HFF-Myc (cell line): ENCODE measurements around the gene GRID1.

Experiments used
- DNase-seq: peaks from one replicate; pipeline ENCODE4 v3.0.0-alpha.2; 2011; ENCODE audit warnings: low read depth; ENCODE audit errors: extremely low read depth
- H3K4me3 ChIP-seq: replicated peaks from 2 replicates; pipeline ENCODE4 v1.5.1; 2011; ENCODE audit warnings: low read depth, mild to moderate bottlenecking, control low read depth, low read length
- TF ChIP-seq, protein P1 (sequence below): IDR thresholded peaks from 2 replicates; pipeline ENCODE4 v1.5.1; 2012; ENCODE audit warnings: mild to moderate bottlenecking, low read depth, low read length, control low read depth; ENCODE audit errors: missing control alignments

Gene GRID1

GRCh38 chr10:86300931-86301830 lies 65.4 kb downstream of the GRID1 start:
- TF ChIP-seq, protein P1, sequence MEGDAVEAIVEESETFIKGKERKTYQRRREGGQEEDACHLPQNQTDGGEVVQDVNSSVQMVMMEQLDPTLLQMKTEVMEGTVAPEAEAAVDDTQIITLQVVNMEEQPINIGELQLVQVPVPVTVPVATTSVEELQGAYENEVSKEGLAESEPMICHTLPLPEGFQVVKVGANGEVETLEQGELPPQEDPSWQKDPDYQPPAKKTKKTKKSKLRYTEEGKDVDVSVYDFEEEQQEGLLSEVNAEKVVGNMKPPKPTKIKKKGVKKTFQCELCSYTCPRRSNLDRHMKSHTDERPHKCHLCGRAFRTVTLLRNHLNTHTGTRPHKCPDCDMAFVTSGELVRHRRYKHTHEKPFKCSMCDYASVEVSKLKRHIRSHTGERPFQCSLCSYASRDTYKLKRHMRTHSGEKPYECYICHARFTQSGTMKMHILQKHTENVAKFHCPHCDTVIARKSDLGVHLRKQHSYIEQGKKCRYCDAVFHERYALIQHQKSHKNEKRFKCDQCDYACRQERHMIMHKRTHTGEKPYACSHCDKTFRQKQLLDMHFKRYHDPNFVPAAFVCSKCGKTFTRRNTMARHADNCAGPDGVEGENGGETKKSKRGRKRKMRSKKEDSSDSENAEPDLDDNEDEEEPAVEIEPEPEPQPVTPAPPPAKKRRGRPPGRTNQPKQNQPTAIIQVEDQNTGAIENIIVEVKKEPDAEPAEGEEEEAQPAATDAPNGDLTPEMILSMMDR = no peak
- H3K4me3 ChIP-seq = no peak overlapping the region
- DNase-seq = no peak

DNA sequence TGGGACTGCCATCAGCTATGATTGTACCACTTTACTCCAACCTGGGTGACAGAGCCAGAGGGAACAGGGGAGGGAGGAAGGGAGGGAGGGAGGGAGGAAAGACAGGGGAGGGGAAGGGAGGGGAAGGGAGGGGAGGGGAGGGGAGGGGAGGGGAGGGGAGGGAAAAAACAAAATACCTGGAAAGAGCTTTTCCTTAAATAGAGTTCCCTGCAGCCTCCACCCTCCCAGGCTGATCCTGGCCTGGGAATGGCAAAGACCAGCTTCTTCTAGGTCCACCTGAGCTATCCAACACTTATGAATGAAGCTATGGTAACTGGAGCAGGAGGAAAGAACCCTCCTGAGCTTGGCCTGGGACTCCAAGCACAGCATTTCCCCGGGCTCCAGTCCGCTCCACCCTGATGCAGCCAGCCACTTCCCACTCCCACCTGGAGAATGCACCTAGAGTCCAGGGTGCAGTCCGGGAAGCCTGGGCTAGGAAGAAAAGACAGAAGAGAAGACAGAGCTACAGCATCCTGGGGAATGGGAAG lies 66.1 kb downstream of the GRID1 start:
- no peak overlapping the region for H3K4me3 ChIP-seq
- DNase-seq = no peak
- TF ChIP-seq, protein P1 = no peak

DNA sequence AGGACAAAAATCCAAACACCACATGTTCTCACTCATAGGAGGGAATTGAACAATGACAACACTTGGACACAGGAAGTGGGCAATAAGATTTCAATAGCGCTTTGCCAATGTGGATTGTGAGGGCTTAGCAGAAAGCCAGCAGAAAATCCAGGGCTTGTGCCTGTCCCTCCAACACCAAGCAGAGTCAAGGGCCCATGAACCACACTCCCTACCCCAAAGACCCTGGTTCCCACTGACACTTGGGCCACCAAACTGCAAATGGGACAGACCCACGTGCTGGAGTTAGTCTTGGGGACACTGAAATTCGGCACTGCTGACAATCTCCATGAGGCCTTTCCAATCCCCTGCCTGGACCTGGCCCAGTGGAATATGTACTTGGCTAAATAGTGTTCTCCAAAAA lies 67.0 kb downstream of the GRID1 start:
- DNase-seq = no peak

DNA sequence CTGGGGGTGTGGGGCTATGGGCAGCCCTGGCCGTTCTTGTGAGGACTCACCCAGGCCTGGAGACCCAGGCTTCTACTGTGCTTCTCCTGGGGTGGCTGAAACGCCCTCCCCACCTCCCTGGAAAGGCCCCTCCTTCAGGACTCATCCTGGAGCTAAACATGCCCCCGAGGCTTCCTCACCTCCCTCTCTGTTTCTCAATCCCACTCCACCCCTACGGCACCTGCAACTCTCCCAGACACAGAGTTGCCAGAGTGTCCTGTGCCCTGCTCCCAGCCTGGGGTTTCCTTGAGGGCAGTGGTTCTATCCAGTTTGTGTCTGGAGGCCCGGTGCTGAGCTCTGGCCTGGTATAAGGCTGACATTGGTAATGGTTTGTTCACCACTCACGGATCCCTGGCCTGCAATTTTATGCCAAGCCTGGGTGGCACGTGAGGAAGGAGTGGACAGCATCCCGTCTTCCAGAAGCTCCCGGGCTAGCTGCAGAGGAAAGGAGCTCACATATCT lies 68.0 kb downstream of the GRID1 start:
- no peak overlapping the region for H3K4me3 ChIP-seq
- TF ChIP-seq, protein P1 = no peak
- no peak for DNase-seq

More for the DNA sequence above, 67.0 kb downstream of the GRID1 start:
- no peak overlapping the region for H3K4me3 ChIP-seq
- TF ChIP-seq, protein P1 = no peak

- TF ChIP-seq, protein P1 = no peak
- H3K4me3 ChIP-seq = no peak overlapping the region
- no peak for DNase-seq
Measured at GRCh38 chr10:86295791-86296190, 70.8 kb downstream of the GRID1 start.

GRCh38 chr10:86295351-86295750 lies 71.2 kb downstream of the GRID1 start:
- TF ChIP-seq, protein P1 = no peak
- no peak overlapping the region for H3K4me3 ChIP-seq
- DNase-seq = no peak
